Fibroblast of upper back skin (primary cell): ENCODE data around the gene ANKS3.
"Not testable (repeated sequence)": the region's sequence is repeated elsewhere in the genome, so short reads cannot be mapped to it uniquely, and the experiment has no call there.

Source experiments
- DNase-seq: peaks from one replicate; pipeline ENCODE4 v3.0.0-alpha.2; 2013

The ANKS3 gene

GRCh38 chr16:4754865-4755264, 20.8 kb upstream of the ANKS3 start:
- DNase-seq = no peak

DNA sequence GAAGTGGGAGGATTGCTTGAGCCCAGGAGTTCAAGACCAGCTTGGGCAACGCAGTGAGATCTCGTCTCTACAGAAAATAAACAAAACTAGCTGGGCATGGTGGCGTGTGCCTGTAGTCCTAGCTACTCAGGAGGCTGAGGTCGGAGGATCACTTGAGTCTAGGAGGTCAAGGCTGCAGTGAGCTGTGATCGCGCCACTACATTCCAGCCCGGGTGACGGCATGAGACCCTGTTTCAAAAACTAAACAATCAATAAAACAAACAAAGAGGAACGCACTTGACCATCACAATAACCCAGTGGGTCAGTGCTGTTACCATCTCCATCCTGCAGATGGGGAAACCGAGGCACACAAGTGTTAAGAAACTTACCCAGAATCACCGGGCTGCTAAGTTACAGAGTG, 19.2 kb upstream of the ANKS3 start:
- DNase-seq = no peak

GRCh38 chr16:4752351-4753100, 18.5 kb upstream of the ANKS3 start:
- DNase-seq = no peak

- no peak for DNase-seq
Observed at GRCh38 chr16:4750896-4751295, 16.8 kb upstream of the ANKS3 start.

DNA sequence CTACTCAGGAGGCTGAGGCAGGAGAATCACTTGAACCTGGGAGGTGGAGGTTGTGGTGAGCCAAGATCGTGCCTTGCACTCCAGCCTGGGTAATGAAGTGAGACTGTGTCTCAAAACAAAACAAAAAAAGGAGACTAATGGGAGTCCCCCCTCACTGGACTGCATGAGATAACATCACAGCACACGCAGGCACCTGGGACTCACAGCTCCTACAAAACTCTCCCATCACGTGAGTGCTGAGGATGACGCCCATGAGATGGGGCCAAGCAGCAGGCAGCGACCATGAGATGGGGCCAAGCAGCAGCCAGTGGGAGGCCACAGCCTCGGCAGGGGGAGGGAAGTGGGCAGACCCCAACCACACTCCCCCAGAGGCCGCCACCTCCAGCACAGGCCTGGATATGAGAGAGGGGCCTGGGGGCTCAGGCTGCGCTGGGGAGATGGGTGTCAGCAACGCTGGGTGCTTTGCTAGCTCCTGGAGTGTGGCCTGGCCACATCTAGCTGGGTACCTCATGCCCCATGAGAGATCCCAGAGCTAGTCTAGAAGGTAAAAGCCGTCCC, 15.7 kb upstream of the ANKS3 start:
- DNase-seq = no peak

DNA sequence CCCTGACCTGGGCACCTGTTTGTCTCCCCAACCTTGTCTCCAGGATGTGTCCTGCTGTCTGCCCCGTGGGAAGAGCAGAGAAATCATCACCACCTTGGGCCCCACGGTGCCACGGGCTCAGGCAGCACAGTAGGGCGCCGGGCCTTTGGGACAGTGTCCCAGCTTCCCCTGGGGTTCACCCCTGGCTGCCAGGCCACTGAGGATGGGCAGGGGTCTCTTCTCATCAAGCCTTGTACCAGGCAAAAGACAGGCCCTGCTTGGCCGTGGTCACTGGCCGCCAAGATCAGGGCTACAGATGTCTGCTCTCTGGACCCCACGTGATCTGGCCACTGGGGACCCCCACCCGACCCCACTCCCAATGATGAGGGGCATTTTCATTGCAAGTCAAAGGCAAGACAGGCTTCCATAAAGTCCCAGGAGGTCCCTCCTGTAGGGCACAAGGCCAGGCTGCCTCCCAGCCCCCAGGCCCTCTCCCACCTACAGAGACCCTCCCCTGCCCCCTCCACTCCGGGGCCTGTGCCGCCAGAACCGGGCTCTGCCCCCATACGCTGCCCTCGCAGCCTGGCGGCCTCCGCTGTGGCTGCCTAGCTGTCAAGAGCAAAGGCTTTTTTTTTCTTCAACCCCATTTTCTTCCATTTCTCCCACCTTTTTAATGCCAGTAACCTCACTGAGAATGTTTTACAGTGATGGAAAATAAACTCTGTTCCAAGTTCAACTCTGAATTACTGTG, 14.8 kb upstream of the ANKS3 start:
- no peak for DNase-seq

DNA sequence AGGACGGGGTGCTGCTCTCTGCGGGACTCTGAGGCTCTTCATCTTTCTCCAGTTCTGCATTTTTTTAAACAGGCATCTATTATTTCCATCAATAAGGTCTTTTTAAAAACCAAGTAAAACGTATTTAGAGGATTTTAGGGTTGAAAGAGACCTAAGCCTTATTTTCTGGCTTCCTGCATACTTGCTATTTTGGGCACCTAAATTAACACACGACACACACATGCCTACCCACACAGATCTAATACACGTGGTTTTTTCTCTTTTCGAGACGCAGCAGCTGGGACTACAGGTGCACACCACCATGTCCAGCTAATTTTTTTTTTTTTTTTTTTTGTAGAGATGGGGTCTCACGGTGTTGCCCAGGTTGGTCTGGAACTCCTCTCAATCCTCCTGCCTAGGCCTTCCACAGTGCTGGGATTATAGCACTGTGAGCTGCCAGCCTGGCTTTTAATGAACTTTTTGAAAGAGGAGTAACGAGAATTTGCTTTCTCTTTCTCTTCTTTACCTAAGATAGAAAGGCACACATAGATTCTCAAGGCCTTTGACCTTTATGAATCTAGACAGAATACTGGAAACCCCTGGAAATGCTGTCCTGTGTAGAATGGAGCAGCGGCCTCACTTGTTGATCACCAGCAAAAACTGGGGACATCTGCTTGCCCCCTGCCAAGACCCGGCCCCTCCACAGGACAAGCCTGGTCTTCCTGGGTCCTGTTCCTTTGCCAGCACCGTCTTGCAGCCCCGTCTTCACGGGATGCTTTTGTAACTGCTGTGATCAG, 14.0 kb upstream of the ANKS3 start:
- DNase-seq = no peak

GRCh38 chr16:4746991-4747574, 13.0 kb upstream of the ANKS3 start:
- DNase-seq = no peak

DNA sequence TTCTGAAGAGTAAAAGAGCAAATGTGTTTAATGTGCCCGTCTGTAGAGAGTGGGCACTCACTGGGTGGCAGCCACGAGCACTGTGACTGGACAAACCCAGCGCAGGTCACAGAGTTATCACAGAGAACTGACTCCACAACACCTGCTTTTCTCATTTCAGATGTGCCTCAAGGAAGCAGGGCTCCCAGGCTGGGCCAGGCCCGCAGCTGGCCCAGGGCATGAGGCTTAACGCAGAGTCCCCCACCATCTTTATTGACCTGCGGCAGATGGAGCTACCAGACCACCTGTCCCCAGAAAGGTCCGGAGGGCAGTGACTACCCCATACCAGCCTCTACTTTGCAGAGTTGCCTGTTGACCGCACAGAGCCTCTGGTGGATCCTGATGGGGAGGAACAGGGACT, 12.1 kb upstream of the ANKS3 start:
- DNase-seq = no peak

DNA sequence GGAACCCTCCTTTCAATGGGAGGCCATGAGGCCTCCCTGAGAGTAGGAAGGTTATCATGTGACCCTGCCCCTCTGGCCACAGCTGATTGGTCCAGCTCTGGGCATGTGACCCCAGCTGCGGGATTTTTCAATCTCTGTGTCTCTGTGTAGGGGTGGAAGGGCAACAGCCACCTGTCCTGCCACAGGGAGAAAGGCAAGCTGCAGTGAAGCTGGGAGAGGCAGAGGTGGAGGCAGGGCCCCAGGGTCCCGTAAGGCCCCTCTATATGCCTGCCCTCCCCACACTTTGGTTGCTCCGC, 11.2 kb upstream of the ANKS3 start:
- no peak for DNase-seq

GRCh38 chr16:4744555-4745273, 10.6 kb upstream of the ANKS3 start:
- no peak for DNase-seq

GRCh38 chr16:4743226-4743878, 9.3 kb upstream of the ANKS3 start:
- no peak for DNase-seq

DNA sequence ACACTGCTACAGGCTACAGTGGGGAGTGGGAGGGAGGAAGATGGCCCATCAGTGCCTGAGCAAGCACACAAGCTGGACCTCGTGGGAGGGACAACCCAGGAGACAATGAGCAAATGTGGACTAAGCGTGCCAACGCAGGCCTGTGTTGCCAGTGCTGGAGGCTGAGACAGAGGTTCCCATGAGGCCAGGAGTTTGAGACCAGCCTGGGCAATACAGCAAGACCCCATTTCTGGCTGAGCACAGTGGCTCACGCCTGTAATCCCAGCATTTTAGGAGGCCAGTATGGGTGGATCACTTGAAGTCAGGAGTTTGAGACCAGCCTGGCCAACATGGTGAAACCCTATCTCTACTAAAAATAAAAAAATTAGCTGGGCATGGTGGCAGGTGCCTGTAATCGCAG, 4.3 kb upstream of the ANKS3 start:
- not testable (repeated sequence) for DNase-seq

DNA sequence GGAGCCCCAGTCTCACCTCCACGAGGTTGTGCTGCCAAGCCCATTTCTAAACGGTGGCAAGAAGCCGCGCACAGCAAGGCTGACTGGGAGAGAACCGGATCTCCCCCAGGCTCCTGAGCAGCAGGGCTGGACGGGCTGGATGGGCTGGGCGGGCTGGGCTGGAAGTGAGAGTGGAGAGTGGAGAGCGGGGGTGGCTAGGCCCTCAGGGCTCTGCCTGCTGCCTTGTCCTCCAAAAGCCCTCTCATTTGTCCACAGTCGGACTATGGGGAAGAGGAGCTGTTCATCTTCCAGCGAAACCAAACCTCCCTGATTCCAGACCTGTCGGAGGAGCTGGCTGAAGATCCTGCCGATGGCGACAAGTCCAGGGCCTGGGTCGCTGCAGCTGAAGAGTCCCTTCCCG, 3.5 kb upstream of the ANKS3 start:
- no peak for DNase-seq

DNA sequence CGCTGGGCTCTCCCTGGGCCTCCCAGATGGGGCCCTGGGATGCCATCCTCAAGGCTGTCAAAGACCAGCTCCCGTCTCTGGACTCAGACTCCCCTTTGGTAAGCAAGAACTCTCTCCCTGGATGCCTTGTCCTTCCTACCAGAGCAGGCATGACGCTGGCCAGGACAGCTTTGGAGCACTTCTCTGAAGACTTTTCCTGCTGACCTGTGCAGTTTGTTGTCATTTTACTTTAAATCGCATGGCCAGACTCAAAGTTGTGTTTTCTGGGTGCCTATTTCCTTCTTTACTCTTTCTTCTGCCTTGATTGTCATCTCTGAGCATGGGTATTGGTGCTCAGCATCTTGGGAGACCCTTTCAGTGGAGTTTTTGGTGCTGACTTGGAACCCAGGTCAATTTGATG, 2.5 kb upstream of the ANKS3 start:
- DNase-seq = no peak

GRCh38 chr16:4734730-4735535, 862 bp upstream of the ANKS3 start:
- peak; percentile 83 for DNase-seq

DNA sequence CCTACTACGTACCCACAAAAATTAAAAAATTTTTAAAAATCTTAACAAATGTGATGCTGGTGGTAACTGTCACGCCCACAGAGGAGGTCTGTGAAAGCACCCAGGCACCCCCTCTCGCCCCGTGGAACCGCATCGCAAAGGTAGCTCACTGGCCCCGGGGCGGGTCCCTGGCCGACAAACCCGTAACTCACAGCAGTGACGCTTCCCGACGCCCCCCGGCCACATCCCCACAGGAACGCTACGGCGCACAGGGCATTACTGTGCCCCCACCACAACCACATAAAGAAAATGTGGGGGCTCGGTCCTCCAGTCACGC, 366 bp downstream of the ANKS3 start:
- DNase-seq = no peak

GRCh38 chr16:4733211-4733742, 794 bp downstream of the ANKS3 start:
- DNase-seq = no peak

- no peak for DNase-seq
Observed at GRCh38 chr16:4729876-4730275, 4.2 kb downstream of the ANKS3 start.

DNA sequence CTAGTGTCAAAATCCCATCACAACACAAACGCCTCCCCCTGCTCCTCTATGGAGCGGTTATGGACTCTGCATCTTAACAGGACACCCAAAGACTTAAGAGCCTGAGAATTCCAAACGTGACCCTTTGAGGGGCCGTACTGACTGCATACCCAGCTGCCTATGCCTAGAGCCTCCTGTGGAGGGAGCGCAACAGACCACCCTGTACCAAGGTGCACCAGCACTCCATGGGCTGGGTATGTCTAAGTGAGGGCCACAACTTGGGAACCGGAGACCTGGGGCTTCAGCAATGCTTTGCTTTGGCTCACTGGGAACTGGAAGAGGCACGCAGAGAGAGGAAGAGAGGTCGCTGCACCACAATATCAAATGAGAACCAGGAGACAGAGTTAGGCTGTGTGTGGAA, 5.4 kb downstream of the ANKS3 start:
- DNase-seq = no peak

- no peak for DNase-seq
Observed at GRCh38 chr16:4726616-4727015, 7.5 kb downstream of the ANKS3 start.
